OCI-LY3 (cell line): ENCODE measurements around the gene CMTM4.

Experiments
- EZH2phosphoT487 ChIP-seq: fragments of 200-600 bp; shearing (Covaris generic); IDR thresholded peaks from 2 replicates; pipeline ENCODE4 v1.6.1; 2018; ENCODE audit warnings: antibody characterized with exemption, mixed run types, low read depth
- TF ChIP-seq, protein P1 (sequence below): fragments of 200-600, 300-600 bp; sonication (generic); IDR thresholded peaks from 2 replicates; pipeline ENCODE4 v1.5.1; 2014; ENCODE audit warnings: antibody characterized with exemption, low read length, low read depth

DNA sequence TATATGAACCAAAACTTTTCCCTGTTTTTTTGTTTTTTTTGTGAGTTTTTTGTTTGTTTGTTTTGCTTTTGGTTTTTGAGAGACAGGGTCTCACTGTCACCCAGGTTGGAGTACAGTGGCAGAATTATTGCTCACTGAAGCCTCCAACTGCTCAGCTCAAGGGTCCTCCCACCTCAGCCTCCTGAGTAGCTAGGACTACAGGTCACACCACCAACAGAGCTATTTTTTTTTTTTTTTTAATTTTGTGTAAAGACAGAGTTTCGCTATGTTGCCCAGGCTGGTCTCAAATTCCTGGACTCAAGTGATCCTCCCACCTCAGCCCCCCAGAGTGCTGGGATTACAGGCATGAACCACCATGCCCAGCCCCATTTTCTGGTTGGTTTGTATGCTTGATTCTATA lies 28.6 kb downstream of the CMTM4 start:
- TF ChIP-seq, protein P1, sequence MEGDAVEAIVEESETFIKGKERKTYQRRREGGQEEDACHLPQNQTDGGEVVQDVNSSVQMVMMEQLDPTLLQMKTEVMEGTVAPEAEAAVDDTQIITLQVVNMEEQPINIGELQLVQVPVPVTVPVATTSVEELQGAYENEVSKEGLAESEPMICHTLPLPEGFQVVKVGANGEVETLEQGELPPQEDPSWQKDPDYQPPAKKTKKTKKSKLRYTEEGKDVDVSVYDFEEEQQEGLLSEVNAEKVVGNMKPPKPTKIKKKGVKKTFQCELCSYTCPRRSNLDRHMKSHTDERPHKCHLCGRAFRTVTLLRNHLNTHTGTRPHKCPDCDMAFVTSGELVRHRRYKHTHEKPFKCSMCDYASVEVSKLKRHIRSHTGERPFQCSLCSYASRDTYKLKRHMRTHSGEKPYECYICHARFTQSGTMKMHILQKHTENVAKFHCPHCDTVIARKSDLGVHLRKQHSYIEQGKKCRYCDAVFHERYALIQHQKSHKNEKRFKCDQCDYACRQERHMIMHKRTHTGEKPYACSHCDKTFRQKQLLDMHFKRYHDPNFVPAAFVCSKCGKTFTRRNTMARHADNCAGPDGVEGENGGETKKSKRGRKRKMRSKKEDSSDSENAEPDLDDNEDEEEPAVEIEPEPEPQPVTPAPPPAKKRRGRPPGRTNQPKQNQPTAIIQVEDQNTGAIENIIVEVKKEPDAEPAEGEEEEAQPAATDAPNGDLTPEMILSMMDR: no peak
- no peak for TF ChIP-seq EZH2phosphoT487
